BLaER1 treated with 17β-estradiol and CSF1 and Interleukin-3, amounts not matched to agents 10 nM and 100 nM (cell line): ENCODE data around the gene SLC50A1.

Experiments used
- H3K27ac ChIP-seq, 11 experiments: shearing (Covaris generic); formaldehyde crosslinking; 2 replicates each; pipeline ENCODE4 v1.8.1; 2022
- H3K27me3 ChIP-seq, 11 experiments: shearing (Covaris generic); formaldehyde crosslinking; 2 replicates each; pipeline ENCODE4 v1.8.1; 2022
- H3K36me3 ChIP-seq, 11 experiments: shearing (Covaris generic); formaldehyde crosslinking; 2 replicates each; pipeline ENCODE4 v1.8.1; 2022
- H3K4me1 ChIP-seq, 10 experiments: shearing (Covaris generic); formaldehyde crosslinking; 2 replicates each; pipeline ENCODE4 v1.8.1; 2022
- H3K4me2 ChIP-seq, 11 experiments: shearing (Covaris generic); formaldehyde crosslinking; 2 replicates each; pipeline ENCODE4 v1.8.1; 2022
- H3K4me3 ChIP-seq, 10 experiments: shearing (Covaris generic); formaldehyde crosslinking; 2 replicates each; pipeline ENCODE4 v1.8.1; 2022
- H3K9ac ChIP-seq, 11 experiments: shearing (Covaris generic); formaldehyde crosslinking; 2 replicates each; pipeline ENCODE4 v1.8.1; 2022
- H3K9me3 ChIP-seq, 11 experiments: shearing (Covaris generic); formaldehyde crosslinking; replicated peaks in 1 of 11; 2 replicates each; pipeline ENCODE4 v1.8.1; 2022
- H4K20me1 ChIP-seq, 11 experiments: shearing (Covaris generic); formaldehyde crosslinking; 2 replicates each; pipeline ENCODE4 v1.8.1; 2022
- Cebpa-rat ChIP-seq, 11 experiments: shearing (Covaris generic); IDR thresholded peaks; 2 replicates each; pipeline ENCODE4 v1.8.1; 2022

The SLC50A1 gene

GRCh38 chr1:155174324-155175280 lies 39.0 kb downstream of the SLC50A1 start:
- H3K4me1 ChIP-seq = peaks cover 46 to 77% (median 65%) of the 10 kb centered on the region in 10 experiments
- H3K27ac ChIP-seq = peak overlapping the region in 9 of 11 experiments; percentile 18 to 95 (median 88); a peak in 16 of 22 replicates
- no peaks in the 10 kb centered on the region for H3K27me3 ChIP-seq
- H4K20me1 ChIP-seq = peaks cover 0 to 8% (median 0%) of the 10 kb centered on the region in 11 experiments; a peak in 5 of 22 replicates
- H3K9ac ChIP-seq = peak overlapping the region; percentile 58 to 97 (median 92); a peak in 21 of 22 replicates
- no peaks in the 10 kb centered on the region for H3K9me3 ChIP-seq
- H3K4me2 ChIP-seq = peak overlapping the region; percentile 90 to 99 (median 97)
- H3K4me3 ChIP-seq = peak overlapping the region; percentile 73 to 93 (median 84)
- TF ChIP-seq Cebpa-rat (IDR thresholded peaks at IDR 0.05) = no peak
- H3K36me3 ChIP-seq = peaks cover 41 to 56% (median 47%) of the 10 kb centered on the region in 11 experiments

DNA sequence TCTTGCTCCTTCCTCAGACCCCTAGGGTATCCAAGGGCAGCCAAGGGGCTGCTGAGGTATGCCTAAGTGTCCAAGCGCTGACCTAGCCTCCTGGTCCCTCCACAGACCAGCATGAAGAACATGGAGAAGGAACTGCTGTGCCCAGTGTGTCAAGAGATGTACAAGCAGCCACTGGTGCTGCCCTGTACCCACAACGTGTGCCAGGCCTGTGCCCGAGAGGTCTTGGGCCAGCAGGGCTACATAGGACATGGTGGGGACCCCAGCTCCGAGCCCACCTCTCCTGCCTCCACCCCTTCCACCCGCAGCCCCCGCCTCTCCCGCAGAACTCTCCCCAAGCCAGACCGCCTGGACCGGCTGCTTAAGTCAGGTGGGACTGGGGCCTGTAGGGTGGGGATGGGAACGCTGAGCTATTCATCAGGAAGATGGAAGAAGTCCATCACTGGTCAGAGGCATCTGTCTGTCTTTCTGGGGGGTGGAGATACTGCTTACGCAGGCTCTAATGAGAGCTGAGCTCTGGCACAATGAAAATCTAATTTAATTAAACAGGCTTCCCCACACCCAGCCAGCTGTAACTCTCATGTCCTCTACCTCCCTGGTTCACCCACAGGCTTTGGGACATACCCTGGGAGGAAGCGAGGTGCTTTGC lies 39.8 kb downstream of the SLC50A1 start:
- H3K9ac ChIP-seq = peak overlapping the region in 9 of 11 experiments; percentile 87 to 97 (median 92); a peak in 20 of 22 replicates
- H3K4me1 ChIP-seq = peaks cover 46 to 77% (median 65%) of the 10 kb centered on the region in 10 experiments
- no peaks in the 10 kb centered on the region for H3K9me3 ChIP-seq
- peak overlapping the region; percentile 90 to 99 (median 97) for H3K4me2 ChIP-seq
- H3K4me3 ChIP-seq = peak overlapping the region; percentile 73 to 93 (median 84); a peak in 19 of 20 replicates
- peaks cover 0 to 8% (median 0%) of the 10 kb centered on the region in 11 experiments; a peak in 5 of 22 replicates for H4K20me1 ChIP-seq
- no peak for TF ChIP-seq Cebpa-rat (IDR thresholded peaks at IDR 0.05)
- no peaks in the 10 kb centered on the region for H3K27me3 ChIP-seq
- peaks cover 38 to 56% (median 47%) of the 10 kb centered on the region in 11 experiments for H3K36me3 ChIP-seq
- peak overlapping the region in 7 of 11 experiments; percentile 60 to 95 (median 88); a peak in 10 of 22 replicates for H3K27ac ChIP-seq

DNA sequence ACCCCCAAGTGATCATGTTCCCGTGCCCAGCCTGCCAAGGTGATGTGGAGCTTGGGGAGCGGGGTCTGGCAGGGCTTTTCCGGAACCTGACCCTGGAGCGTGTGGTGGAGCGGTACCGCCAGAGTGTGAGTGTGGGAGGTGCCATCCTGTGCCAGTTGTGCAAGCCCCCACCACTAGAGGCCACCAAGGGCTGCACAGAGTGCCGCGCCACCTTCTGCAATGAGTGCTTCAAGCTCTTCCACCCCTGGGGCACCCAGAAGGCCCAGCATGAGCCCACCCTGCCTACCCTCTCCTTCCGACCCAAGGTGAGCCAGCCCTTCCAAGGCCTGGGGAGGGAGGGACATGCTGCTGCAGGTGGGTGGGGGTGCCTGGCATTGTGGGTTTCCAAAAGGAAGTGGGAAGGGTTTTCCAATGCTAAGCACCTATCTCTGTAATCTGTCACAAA lies 40.3 kb downstream of the SLC50A1 start:
- no peak for TF ChIP-seq Cebpa-rat (IDR thresholded peaks at IDR 0.05)
- peak overlapping the region in 7 of 11 experiments; percentile 5 to 95 (median 91); a peak in 11 of 22 replicates for H3K9ac ChIP-seq
- peak overlapping the region in 7 of 10 experiments; percentile 77 to 93 (median 87); a peak in 8 of 20 replicates for H3K4me3 ChIP-seq
- H4K20me1 ChIP-seq = peaks cover 0 to 8% (median 0%) of the 10 kb centered on the region in 11 experiments; a peak in 4 of 22 replicates
- peaks cover 46 to 74% (median 65%) of the 10 kb centered on the region in 10 experiments for H3K4me1 ChIP-seq
- H3K9me3 ChIP-seq = no peaks in the 10 kb centered on the region
- no peaks in the 10 kb centered on the region for H3K27me3 ChIP-seq
- peak overlapping the region in 4 of 11 experiments; percentile 37 to 88 (median 63); a peak in 5 of 22 replicates for H3K27ac ChIP-seq
- peak overlapping the region; percentile 90 to 99 (median 97) for H3K4me2 ChIP-seq
- peaks cover 33 to 56% (median 47%) of the 10 kb centered on the region in 11 experiments for H3K36me3 ChIP-seq

DNA sequence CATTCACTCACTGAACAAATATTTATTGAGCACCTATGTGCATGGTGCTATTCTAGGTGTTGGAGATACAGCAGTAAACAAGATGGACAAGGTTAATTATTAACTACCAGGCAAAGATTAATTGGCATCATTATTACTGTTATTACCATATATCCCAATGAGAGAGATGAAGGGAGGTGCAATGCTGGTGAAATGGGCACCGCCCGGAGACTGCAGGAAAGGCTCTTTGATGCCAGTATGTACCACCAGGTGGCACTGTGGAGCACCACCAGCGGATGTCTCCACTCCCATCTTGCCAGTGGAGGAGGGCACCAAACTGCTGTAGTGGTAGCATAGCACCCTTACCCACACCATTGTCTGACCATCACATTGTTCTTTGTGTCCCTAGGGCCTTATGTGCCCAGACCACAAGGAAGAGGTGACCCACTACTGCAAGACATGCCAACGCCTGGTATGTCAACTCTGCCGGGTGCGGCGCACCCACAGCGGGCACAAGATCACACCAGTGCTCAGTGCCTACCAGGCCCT lies 41.0 kb downstream of the SLC50A1 start:
- Histone ChIP-seq H3K9me3 (no peaks in the 10 kb centered on the region), H3K27ac (peak overlapping the region in 6 of 11 experiments; percentile 30 to 57 (median 38); a peak in 8 of 22 replicates), H3K27me3 (no peaks in the 10 kb centered on the region), H3K4me2 (peak overlapping the region; percentile 90 to 99 (median 97)), H3K36me3 (peaks cover 34 to 56% (median 47%) of the 10 kb centered on the region in 11 experiments), H3K4me3 (peak overlapping the region in 2 of 10 experiments; percentile 89 to 93; a peak in 2 of 20 replicates), H3K4me1 (peaks cover 41 to 74% (median 62%) of the 10 kb centered on the region in 10 experiments), H4K20me1 (peaks cover 0 to 8% (median 0%) of the 10 kb centered on the region in 11 experiments; a peak in 4 of 22 replicates), H3K9ac (peak overlapping the region in 8 of 11 experiments; percentile 8 to 49 (median 26); a peak in 9 of 22 replicates)
- no peak for TF ChIP-seq Cebpa-rat (IDR thresholded peaks at IDR 0.05)

GRCh38 chr1:155177192-155177917 lies 41.7 kb downstream of the SLC50A1 start:
- peaks cover 0 to 8% (median 0%) of the 10 kb centered on the region in 11 experiments; a peak in 3 of 22 replicates for H4K20me1 ChIP-seq
- H3K9me3 ChIP-seq = no peaks in the 10 kb centered on the region
- peaks cover 36 to 73% (median 56%) of the 10 kb centered on the region in 10 experiments for H3K4me1 ChIP-seq
- H3K27ac ChIP-seq = peak overlapping the region in 7 of 11 experiments; percentile 5 to 57 (median 38); a peak in 8 of 22 replicates
- no peak for TF ChIP-seq Cebpa-rat (IDR thresholded peaks at IDR 0.05)
- peak overlapping the region in 9 of 11 experiments; percentile 8 to 49 (median 23); a peak in 9 of 22 replicates for H3K9ac ChIP-seq
- peaks cover 36 to 58% (median 51%) of the 10 kb centered on the region in 11 experiments for H3K36me3 ChIP-seq
- H3K4me2 ChIP-seq = peak overlapping the region; percentile 33 to 99 (median 93); a peak in 19 of 22 replicates
- no peak overlapping the region for H3K4me3 ChIP-seq
- H3K27me3 ChIP-seq = no peaks in the 10 kb centered on the region

- Histone ChIP-seq H3K9me3 (no peaks in the 10 kb centered on the region), H4K20me1 (peaks cover 0 to 8% (median 0%) of the 10 kb centered on the region in 11 experiments; a peak in 2 of 22 replicates), H3K4me3 (no peak overlapping the region), H3K9ac (peak overlapping the region in 4 of 11 experiments; percentile 8 to 49 (median 25); a peak in 5 of 22 replicates), H3K4me1 (peaks cover 36 to 74% (median 56%) of the 10 kb centered on the region in 10 experiments), H3K27me3 (no peaks in the 10 kb centered on the region), H3K27ac (0 out of 22 replicates have a peak overlapping the region, but pooled peaks of 1 of the 11 experiments have one; percentile 26), H3K4me2 (peak overlapping the region in 5 of 11 experiments; percentile 39 to 90 (median 57); a peak in 7 of 22 replicates), H3K36me3 (peaks cover 36 to 62% (median 53%) of the 10 kb centered on the region in 11 experiments)
- no peak for TF ChIP-seq Cebpa-rat (IDR thresholded peaks at IDR 0.05)
These were observed 42.2 kb downstream of the SLC50A1 start for GRCh38 chr1:155177918-155178281.

- Histone ChIP-seq H3K36me3 (peaks cover 39 to 66% (median 54%) of the 10 kb centered on the region in 11 experiments), H3K9ac (peak overlapping the region in 8 of 11 experiments; percentile 15 to 52 (median 28); a peak in 10 of 22 replicates), H3K9me3 (no peaks in the 10 kb centered on the region), H3K27me3 (no peaks in the 10 kb centered on the region), H3K4me2 (peak overlapping the region in 9 of 11 experiments; percentile 9 to 90 (median 44); a peak in 12 of 22 replicates), H3K27ac (peak overlapping the region in 6 of 11 experiments; percentile 14 to 55 (median 38); a peak in 8 of 22 replicates), H3K4me3 (no peak overlapping the region), H3K4me1 (peaks cover 39 to 77% (median 60%) of the 10 kb centered on the region in 10 experiments), H4K20me1 (peaks cover 0 to 8% (median 0%) of the 10 kb centered on the region in 11 experiments; a peak in 2 of 22 replicates)
- peak in 3 of 11 experiments; percentile 20 to 36 (median 21); a peak in 1 of 22 replicates for TF ChIP-seq Cebpa-rat (IDR thresholded peaks at IDR 0.05)
These were observed 42.9 kb downstream of the SLC50A1 start for GRCh38 chr1:155178441-155179111.
